NCI-H2107 (cell line): ENCODE data around the gene POLR2A.
"Not testable (repeated sequence)": the region's sequence is repeated elsewhere in the genome, so short reads cannot be mapped to it uniquely, and the experiment has no call there.

Source experiments
- DNase-seq: peaks from one replicate; lab custom pipeline; 2025; lab: John Stamatoyannopoulos, UW

The POLR2A gene

GRCh38 chr17:7460850-7461660 is 23.1 kb upstream of the POLR2A start:
- no peak for DNase-seq

DNA sequence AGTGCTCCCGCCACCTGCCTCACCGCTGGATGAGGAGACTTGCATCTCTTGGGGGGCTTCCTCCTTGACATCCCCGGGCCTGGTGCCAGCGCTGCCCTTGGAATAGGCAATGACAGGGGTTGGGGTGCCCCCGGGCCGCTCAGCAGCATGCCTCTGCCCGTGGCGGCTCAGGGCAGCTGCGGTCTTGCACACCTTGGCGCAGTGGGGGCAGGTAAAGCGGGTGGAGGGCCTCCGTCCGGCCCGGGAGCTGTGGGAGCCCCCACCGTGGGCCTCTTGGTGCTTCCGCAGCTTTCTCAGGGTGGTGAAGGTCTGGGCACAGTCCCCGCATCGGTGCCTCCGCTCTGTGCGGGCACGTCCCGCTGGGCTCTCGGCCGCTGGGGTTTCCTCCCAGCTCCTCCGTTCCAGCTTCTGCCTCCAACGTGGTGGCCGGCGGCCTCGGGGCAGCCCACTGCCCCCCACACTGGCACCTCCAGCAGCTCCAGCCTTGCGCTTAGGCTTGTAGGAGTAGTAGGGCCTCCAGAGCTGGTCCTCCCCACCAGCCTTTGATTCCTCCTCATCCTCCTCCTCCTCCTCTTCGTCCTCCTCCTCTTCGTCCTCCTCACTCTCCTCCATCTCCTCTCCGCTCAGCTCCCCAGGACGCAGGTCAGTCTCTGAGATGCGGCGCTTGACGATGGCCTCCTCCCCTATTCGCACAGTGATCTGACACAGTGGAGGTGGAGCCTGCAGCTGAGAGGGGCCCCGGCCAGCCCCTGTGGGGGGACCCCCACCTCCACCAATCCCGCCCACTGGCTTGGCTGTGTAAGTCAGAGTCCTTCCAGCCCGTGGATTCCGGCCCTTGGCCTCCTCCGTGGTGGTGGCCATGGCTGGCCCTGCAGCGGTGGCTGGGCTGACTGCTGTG is 21.4 kb upstream of the POLR2A start:
- no peak for DNase-seq

GRCh38 chr17:7463372-7463846 is 20.8 kb upstream of the POLR2A start:
- no peak for DNase-seq

GRCh38 chr17:7464081-7464480 is 20.1 kb upstream of the POLR2A start:
- DNase-seq: no peak

GRCh38 chr17:7465597-7466275 is 18.4 kb upstream of the POLR2A start:
- DNase-seq: no peak

GRCh38 chr17:7466318-7466638 is 17.9 kb upstream of the POLR2A start:
- no peak for DNase-seq

DNA sequence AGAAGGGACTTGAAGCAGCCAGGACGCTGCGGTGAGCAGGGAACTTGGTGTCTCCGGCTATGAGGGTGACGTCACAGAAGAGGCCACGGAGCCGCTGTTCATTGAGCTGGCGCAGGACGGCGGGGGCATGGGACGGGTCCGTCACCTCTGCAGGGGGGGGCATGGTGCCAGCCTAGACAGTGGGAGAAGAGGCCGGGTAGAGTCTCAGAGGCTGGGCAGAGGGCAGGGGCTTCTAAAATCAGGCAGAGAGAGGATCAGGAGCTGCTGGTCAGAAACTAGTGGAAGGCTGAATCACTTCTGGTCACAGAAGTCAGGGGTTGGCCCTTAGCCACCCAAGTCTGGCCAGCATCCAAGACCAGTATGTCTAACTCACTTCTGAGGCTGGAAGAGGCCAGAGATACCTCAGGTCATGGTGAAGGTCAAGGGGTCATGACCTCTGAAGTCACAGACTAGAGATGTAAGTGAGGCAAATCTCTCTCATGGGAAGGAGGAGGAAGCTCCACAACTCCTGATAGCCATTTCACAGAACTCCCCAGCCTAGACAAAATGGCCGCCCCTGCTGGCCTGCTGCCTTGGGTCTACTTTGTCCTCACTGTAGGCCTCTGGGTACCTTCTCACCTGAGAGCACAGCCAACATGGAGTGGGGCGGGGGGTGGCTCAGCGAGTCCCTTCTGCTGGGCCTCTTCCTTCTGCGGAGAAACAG is 17.4 kb upstream of the POLR2A start:
- DNase-seq: no peak

DNA sequence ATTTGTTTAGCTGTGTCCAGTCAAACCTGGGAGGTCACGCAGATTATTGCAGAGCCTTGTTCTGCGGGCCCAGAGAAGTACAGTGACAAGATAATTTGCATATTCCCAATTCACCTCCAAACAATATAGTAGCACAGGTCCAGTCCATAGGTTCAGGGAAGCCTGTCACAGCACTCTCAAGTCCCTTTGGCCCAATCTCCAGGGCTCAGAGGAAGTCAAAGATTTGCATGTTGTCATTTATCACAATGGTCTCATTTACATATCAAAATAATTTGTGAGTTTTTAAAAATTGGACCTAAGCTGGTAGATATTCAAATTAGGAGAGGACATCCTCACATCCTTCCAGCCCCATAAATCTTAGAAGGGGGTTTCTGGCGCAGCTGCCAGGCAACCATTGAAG is 16.7 kb upstream of the POLR2A start:
- no peak for DNase-seq

GRCh38 chr17:7468290-7468689 is 15.9 kb upstream of the POLR2A start:
- no peak for DNase-seq

- no peak for DNase-seq
Observed at GRCh38 chr17:7468804-7469389, 15.3 kb upstream of the POLR2A start.

DNA sequence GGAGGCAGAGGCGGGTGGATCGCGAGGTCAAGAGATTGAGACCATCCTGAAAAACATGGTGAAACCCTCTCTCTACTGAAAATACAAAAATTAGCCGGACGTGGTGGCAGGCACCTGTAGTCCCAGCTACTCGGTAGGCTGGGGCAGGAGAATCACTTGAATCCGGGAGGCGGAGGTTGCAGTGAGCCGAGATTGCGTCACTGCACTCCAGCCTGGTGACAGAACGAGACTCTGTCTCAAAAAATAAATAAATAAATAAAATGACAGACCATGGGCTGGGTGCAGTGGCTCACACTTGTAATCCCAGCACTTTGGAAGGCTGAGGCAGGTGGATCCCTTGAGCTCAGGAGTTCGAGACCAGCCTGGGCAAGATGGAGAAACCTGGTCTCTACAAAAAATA is 14.3 kb upstream of the POLR2A start:
- not testable (repeated sequence) for DNase-seq

DNA sequence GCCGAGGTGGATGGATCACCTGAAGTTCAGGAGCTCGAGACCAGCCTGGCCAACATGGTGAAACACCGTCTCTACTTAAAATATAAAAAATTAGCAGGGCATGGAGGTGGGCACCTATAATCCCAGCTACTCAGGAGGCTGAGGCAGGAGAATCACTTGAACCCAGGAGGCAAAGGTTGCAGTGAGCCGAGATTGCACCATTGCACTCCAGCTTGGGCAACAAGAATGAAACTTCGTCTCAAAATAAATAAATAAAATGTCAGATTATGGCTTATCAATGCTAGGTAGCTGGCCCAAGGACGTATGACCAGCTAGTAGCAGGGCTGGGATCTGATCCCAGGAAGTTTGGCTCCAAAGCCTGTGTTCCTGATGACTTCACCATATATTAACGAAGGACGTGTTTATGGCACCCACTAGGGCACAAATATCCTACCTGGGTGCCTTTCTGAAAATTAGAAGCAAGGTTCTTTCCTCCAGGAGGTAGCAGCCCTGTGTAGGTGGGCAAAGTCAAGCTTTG is 13.7 kb upstream of the POLR2A start:
- DNase-seq: not testable (repeated sequence)

- no peak for DNase-seq
Observed at GRCh38 chr17:7471729-7472128, 12.4 kb upstream of the POLR2A start.

DNA sequence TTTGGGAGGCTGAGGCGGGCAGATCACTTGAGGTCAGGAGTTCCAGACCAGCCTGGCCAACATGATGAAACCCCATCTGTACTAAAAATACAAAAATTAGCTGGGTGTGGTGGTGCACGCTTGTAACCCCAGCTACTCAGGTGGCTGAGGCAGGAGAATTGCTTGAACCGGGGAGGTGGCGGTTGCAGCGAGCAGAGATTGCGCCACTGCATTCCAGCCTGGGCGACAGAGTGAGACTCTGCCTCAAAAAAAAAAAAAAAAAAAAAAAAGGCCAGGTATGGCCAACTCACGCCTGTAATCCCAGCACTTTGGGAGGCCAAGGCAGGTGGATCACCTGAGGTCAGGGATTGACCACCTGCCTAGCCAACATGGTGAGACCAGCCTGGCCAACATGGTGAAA is 9.4 kb upstream of the POLR2A start:
- DNase-seq: not testable (repeated sequence)

DNA sequence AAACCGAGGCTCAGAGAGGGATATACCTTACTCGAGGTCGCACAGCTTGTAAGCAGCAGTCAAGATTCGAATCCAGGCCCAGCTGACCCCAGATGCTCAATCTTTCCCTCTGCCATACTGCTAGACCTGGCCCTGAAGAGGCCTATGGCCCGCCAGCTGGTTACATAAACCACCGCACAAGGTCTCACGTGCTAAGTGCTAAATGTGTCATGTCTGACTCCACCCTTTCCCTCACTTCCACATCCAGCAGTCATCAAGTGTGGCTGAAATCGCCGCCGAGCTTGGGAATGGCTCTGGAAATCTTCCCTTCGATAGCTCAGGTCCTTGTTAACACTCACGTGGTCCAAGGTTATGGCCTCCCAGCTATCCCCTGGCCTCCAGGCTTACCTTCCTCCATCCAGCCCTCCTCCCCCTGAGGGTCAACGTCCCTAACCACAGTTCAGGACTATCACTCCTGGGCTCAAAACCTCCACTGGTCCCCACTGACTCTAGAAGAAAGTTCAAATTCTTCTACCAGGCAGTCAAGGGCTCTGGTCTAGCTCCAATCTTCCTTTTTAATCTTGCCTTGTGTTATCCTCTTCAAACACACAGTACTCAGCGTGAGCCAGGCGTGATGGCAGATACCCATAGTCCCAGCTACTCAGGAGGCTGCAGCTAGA is 8.3 kb upstream of the POLR2A start:
- DNase-seq: no peak

DNA sequence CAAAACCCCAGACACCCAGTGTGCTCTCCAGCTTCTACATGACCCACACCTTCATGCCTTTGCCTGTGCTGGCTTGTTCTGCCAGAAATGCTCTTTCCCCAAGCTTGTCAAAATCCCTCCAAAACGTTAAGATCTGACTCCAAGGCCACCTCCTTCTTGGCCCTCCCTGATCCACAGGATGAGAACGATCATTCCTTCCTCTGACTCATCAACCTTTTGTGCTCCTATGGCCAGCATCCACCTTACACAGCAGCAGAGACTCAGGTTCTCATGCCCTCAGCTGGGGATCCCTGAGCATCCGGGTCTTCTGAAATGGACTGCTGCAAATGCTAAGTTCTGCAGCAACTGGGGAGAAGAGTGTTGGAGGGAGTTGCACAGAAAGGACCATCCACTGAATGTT is 7.7 kb upstream of the POLR2A start:
- no peak for DNase-seq

GRCh38 chr17:7476951-7477350 is 7.2 kb upstream of the POLR2A start:
- DNase-seq: no peak

DNA sequence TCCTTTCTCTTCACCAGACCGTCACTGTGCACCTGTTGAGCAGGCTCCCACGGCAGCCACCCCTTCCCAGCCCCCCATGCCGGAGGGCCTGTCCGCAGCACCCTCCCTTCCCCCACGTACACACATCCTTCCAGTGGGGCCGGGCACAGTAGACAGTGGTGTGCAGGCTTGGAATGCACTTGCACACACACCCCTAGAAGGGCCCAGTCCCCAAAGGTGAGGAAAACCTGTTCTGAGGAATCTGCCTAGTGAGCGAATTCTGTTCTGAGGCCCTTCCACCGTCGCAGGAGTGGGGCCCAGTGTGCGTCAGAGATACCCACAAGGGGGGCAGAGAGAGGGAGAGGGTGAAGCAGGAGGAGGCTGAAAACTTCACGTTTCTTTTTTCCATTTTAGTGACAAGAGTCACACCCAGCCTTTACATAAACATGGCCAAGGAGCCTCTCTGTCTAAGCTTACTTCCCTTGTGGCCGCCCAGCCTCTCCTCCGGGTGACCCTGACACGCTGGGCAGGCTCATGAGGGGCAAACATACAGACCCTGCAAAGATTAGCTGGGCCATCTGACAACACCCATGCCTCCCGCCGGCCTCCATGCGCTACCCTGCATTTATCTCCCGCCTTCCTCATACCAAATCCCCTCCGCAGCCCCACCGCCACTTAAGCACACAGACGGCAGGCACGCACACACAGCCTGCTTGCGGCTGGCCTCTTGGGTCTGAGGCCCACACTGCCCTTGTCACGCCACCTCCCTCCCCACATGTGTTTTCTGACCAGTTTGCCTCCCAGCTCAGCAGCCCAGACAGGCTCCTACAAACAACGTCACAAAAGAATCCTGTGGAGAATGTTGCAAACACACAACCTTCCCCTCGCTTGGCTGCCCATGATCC is 6.5 kb upstream of the POLR2A start:
- DNase-seq: no peak

DNA sequence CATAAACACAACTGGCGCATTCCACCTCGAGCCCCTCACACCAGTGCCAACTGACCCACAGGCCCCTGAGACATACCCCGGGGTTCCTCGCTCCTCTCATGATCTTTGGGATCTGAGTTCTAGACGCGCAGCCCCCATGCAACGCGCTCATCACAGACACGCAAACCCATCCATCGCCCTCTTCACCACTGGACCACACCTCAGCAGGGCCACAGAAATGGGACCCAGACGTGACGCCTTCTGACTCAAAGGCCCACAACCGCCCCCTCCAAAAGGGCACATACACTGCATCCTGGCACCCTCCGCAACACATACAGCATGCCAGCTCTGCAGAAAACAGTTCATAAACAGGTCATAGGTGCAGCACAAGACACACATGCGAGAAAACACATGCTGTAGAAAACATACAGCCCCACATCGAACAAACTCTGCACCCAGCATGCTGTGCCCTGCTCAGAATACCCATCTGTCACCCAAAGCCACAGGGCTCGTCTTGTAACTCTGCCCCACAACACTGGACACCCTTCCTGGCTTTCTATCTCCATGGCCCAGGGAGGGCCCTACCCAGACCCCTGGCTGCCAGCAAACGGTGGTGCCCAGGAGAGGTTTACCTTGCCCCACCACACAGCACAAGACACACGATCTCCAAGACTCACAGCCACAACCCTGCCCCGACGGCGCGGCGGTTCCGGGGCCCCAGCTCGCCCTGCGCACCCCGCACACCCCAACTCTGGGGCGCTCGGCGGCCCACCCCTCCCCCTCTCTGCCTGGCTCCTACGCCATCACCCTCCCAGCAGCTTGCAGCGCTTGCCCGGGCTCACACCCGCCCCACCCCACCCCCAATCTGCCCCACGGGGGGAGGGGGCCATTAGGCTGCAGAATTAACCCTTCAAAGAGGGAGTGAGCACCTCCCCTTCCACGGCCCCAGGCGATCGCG is 5.6 kb upstream of the POLR2A start:
- no peak for DNase-seq
